Measurements from ENCODE around the gene FBXO34. TPM values are rescaled to one million over a fixed set of nuclear protein-coding genes. Genes with fewer than 3 reads are reported as not detected.

The FBXO34 gene
- total RNA-seq, 2 experiments from 2014 or later, result 26.3 to 28.8 TPM

GRCh38 chr14:55238019-55238680, 33.1 kb upstream of the FBXO34 start:
- H3K27ac ChIP-seq (ENCODE audit: low read depth, low read length, poor library complexity, severe bottlenecking), result no peak overlapping the region
- no peak for TF ChIP-seq CTCF (conservative IDR thresholded peaks at IDR 0.05; ENCODE audit: low read length)
- no peaks in the 10 kb centered on the region for H3K36me3 ChIP-seq (ENCODE audit: insufficient read depth, low read length)
- H3K79me2 ChIP-seq (ENCODE audit: insufficient read depth, low read depth, low read length), result no peaks in the 10 kb centered on the region
- BruUV-seq (replicated peaks), result no TSS peak
- no peaks in the 10 kb centered on the region for H3K9me2 ChIP-seq (ENCODE audit: insufficient read depth, low read length)
- H4K20me1 ChIP-seq (ENCODE audit: insufficient read depth, low read length), result no peaks in the 10 kb centered on the region
- H3K4me3 ChIP-seq (ENCODE audit: low read depth, low read length, poor library complexity, severe bottlenecking), result no peak overlapping the region
- ChIA-PET CTCF (ENCODE audit: unreplicated experiment) (no interaction called here), POLR2A (interaction anchor here (0.6 kb wide), 1 partner anchor 34 kb away, joined by 4 read pairs; no protein-coding TSS in a partner anchor)
- DNase-seq (ENCODE audit: low spot score), result no peak
- no peaks in the 10 kb centered on the region for H3K9me3 ChIP-seq (ENCODE audit: low read length)
- no peak overlapping the region for H3K4me2 ChIP-seq (ENCODE audit: low read length)
- H2AFZ ChIP-seq (ENCODE audit: low read length), result no peak overlapping the region
- H3K4me1 ChIP-seq (ENCODE audit: insufficient read depth, low read length, poor library complexity, severe bottlenecking), result no peaks in the 10 kb centered on the region
- intact Hi-C loops (cut with micrococcal nuclease; ENCODE audit: unreplicated experiment), result no loop called here

- intact Hi-C loops (cut with micrococcal nuclease; ENCODE audit: unreplicated experiment), result no loop called here
- TF ChIP-seq EZH2phosphoT487 (IDR thresholded peaks at IDR 0.05; ENCODE audit: borderline replicate concordance, low read depth, low read length) (no peak), CTCF (conservative IDR thresholded peaks at IDR 0.05; ENCODE audit: low read length) (no peak)
- ChIA-PET POLR2A (no interaction called here), CTCF (ENCODE audit: unreplicated experiment) (no interaction called here)
- Histone ChIP-seq H2AFZ (ENCODE audit: low read length) (no peak overlapping the region), H3K4me3 (ENCODE audit: low read depth, low read length, poor library complexity, severe bottlenecking) (no peak overlapping the region), H3K4me2 (ENCODE audit: low read length) (no peak overlapping the region), H3K36me3 (ENCODE audit: insufficient read depth, low read length) (no peaks in the 10 kb centered on the region), H4K20me1 (ENCODE audit: insufficient read depth, low read length) (no peaks in the 10 kb centered on the region), H3K79me2 (ENCODE audit: insufficient read depth, low read depth, low read length) (no peaks in the 10 kb centered on the region), H3K9me2 (ENCODE audit: insufficient read depth, low read length) (no peaks in the 10 kb centered on the region), H3K27ac (ENCODE audit: low read depth, low read length, poor library complexity, severe bottlenecking) (no peak overlapping the region), H3K4me1 (ENCODE audit: insufficient read depth, low read length, poor library complexity, severe bottlenecking) (no peaks in the 10 kb centered on the region), H3K9me3 (ENCODE audit: low read length) (no peaks in the 10 kb centered on the region)
- no peak for DNase-seq (ENCODE audit: low spot score)
- no TSS peak for BruUV-seq (replicated peaks)
Measured at GRCh38 chr14:55239320-55239719, 31.9 kb upstream of the FBXO34 start.

DNA sequence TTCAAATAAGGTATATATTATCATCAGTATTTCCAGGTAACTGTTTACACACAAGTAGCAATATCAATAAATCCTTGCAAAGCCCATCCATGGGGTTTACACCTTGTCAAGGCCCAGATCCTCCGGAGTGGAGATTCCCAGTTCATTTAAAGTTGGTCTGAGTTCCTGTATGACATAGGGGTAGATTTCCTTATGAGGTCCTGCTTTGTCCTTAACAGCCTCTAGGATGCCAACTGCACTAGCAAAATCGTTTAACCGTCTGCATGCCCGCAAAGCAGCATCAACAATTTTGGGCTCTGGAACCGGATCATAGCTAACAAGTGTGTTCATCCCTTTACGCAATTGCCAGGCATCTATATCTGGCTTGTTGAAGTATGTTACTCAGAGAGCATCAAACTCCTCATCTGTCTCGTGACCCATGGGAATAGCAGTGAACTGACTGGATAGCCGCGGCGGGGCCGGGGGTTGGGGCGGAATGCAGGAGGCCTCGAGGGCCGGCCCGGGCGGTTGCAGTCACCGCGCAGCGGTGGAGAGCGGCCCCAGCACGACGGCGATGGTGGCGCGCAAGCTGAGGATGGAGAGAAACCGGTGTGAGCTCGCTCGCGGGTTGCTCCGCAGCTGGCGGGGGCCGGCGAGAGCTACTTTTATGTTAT, 30.6 kb upstream of the FBXO34 start:
- intact Hi-C loops (cut with micrococcal nuclease; ENCODE audit: unreplicated experiment), result no loop called here
- H3K4me2 ChIP-seq (ENCODE audit: low read length), result no peak overlapping the region
- H3K79me2 ChIP-seq (ENCODE audit: insufficient read depth, low read depth, low read length), result no peaks in the 10 kb centered on the region
- CTCF ChIA-PET (ENCODE audit: unreplicated experiment), result no interaction called here
- H2AFZ ChIP-seq (ENCODE audit: low read length), result no peak overlapping the region
- no peak for DNase-seq (ENCODE audit: low spot score)
- no peak for TF ChIP-seq CTCF (conservative IDR thresholded peaks at IDR 0.05; ENCODE audit: low read length)
- TF ChIP-seq EZH2phosphoT487 (IDR thresholded peaks at IDR 0.05; ENCODE audit: borderline replicate concordance, low read depth, low read length), result no peak
- H3K27ac ChIP-seq (ENCODE audit: low read depth, low read length, poor library complexity, severe bottlenecking), result no peak overlapping the region
- H3K9me2 ChIP-seq (ENCODE audit: insufficient read depth, low read length), result no peaks in the 10 kb centered on the region
- no peaks in the 10 kb centered on the region for H3K9me3 ChIP-seq (ENCODE audit: low read length)
- POLR2A ChIA-PET, result no interaction called here
- no TSS peak for BruUV-seq (replicated peaks)
- H4K20me1 ChIP-seq (ENCODE audit: insufficient read depth, low read length), result no peaks in the 10 kb centered on the region
- H3K36me3 ChIP-seq (ENCODE audit: insufficient read depth, low read length), result no peaks in the 10 kb centered on the region
- no peaks in the 10 kb centered on the region for H3K4me1 ChIP-seq (ENCODE audit: insufficient read depth, low read length, poor library complexity, severe bottlenecking)
- H3K4me3 ChIP-seq (ENCODE audit: low read depth, low read length, poor library complexity, severe bottlenecking), result no peak overlapping the region
